DOHH2 (cell line): ENCODE data around the gene DPP4.

Experiments used
- CTCF ChIP-seq: fragments of 200-600 bp; sonication (generic); IDR thresholded peaks from one replicate; pipeline ENCODE4 v1.5.1; 2014; ENCODE audit warnings: antibody characterized with exemption, mild to moderate bottlenecking, low read depth, low read length; ENCODE audit not compliant: poor library complexity, severe bottlenecking
- EZH2phosphoT487 ChIP-seq: fragments of 200-600 bp; sonication (generic); IDR thresholded peaks from 2 replicates; pipeline ENCODE4 v1.6.1; 2017; ENCODE audit warnings: borderline replicate concordance, mild to moderate bottlenecking, antibody characterized with exemption, low read length, moderate library complexity, mixed read lengths

DNA sequence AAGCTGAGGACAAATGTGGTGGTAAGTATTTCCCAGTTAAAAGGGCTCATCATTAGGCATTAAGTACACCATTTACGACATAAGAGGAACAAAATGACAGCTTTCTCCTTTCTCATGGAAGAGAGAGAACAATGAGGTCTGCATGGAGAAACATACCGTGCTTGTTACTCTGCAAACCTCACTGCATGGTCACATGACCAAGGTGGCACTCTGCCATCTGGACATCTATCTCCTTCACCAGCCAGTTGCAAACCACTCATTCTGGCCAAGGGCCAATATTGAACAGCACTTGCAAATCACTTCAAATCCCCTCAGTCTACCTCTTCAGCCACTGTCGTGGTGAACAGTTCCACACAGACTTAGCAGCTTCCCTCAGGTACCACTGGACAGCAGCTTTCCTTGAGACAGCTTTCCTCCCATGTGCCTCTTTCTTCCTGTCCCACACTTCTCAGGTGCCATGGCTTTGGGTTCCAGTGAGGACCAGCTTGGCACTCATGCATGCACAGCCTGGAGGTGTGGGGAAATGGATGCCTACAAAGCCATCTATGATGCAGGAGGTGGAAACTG is 29.5 kb upstream of the DPP4 start:
- no peak for TF ChIP-seq CTCF
- no peak for TF ChIP-seq EZH2phosphoT487
